ENCODE data around the gene OCA2.
"Not testable (repeated sequence)": the region's sequence is repeated elsewhere in the genome, so short reads cannot be mapped to it uniquely, and the experiment has no call there.

OCA2 gene

GRCh38 chr15:27767918-27768640, 331.0 kb downstream of the OCA2 start:
- DNase-seq: no peak

DNA sequence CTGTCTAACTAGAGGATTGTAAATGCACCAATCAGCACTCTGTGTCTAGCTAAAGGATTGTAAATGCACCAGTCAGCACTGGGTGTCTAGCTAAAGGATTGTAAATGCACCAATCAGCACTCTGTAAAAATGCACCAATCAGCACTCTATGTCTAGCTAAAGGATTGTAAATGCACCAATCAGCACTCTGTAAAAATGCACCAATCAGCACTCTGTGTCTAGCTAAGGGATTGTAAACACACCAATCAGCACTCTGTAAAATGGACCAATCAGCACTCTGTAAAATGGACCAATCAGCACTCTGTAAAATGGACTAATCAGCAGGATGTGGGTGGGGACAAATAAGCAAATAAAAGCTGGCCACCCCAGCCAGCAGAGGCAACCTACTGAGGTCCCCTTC, 331.7 kb downstream of the OCA2 start:
- DNase-seq: not testable (repeated sequence)

DNA sequence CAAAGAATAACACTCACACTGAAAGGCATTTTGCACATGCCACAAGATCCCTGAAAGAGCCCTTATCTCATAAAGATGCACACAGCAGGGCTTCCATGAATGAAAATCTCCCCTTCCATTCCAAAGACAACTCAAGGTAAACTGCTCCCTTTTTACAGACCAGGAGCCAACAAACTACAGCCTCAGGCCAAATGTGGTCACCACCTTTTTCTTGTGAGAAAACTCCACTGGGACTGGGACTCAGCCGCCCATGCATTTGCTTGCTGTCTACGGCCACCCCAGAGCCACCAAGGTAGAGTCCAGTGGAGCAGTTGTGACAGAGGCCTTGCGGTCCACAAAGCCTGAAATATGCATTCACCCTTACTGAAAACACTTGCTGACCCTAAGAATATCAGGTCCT, 334.8 kb downstream of the OCA2 start:
- DNase-seq: no peak

- DNase-seq: no peak
Observed at GRCh38 chr15:27763514-27763913, 335.6 kb downstream of the OCA2 start.

DNA sequence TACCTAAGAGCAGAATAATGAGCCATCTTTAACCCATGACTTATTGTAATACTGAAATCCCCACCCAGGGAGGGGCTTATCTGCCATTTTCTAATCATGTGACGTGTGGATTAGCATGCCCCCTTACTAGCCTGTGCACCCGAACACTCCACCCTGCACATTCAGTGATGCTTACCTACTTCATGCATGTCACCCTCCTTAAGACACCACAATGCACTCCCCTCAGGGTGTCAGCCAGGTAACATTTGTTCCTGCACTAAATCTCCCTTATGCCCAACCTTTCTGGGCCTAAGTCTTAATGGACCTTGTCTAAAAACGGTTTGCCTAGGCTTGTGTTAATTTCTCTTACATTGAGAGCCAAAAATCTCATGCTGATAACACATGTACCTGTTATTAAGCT, 336.6 kb downstream of the OCA2 start:
- DNase-seq: no peak

DNA sequence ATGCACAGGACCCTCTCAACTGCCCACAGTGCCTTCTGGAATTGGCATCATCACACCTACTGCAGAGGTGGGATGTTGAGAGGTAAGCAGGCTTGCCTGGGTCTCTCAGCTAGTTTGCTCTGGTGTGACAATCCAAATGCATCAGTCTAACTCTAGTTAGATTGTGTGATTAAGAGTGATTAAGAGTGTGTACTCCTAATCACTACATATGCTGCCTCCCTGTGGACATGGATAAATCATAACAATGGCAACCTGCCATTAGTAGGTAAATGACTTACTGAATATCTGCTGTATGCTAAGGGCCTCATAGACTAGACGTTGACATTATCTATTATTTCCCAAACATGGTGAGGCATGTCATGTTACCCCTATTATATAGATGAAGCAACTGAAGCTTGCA, 342.1 kb downstream of the OCA2 start:
- no peak for DNase-seq

GRCh38 chr15:27752691-27753090, 346.4 kb downstream of the OCA2 start:
- DNase-seq: no peak

- DNase-seq: no peak
Observed at GRCh38 chr15:27747997-27748396, 351.1 kb downstream of the OCA2 start.

DNA sequence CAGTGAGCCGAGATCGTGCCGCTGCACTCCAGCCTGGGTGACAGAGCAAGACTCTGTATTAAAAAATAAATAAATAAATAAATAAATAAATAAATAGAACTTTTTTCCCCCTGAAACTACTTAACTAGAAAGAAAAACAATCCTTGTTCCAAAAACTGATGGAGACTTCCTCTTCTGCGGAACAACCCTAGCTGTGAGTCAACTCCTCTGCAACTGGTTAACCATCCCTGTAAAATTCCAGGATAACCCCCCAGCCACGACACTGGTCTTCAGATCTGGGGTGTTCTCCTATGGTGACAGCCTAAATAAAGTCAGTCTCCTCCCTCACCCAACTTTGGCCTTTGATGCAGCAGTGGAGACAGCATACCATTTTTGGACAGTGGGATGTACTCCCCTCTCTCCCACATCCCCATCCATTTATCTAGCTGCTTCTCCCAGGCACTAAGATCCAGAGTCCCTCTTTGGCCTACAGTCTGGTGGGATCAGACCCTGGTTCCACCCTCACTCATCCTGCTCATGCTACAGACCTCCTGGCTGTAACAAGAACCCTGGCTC, 352.6 kb downstream of the OCA2 start:
- DNase-seq: no peak

GRCh38 chr15:27744641-27745040, 354.5 kb downstream of the OCA2 start:
- DNase-seq: no peak

DNA sequence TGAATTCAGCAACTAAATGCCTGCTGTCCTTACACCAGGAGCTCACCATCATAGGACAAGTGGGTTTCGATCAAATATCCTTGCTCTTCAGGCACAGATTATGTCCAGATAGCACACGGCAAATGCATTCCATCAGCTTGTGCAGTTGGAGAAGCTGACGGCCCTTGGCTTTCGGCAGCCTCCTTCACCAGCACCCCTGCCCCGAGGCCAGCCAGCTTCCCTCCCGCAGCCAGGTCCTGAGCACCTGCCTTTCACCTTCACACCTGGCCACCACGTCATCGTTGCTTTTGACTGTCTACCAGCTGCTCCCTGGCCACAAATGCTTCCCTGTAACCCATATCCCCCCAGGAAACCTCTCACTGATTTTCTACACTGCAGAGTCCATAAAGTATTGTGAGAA, 355.5 kb downstream of the OCA2 start:
- no peak for DNase-seq

DNA sequence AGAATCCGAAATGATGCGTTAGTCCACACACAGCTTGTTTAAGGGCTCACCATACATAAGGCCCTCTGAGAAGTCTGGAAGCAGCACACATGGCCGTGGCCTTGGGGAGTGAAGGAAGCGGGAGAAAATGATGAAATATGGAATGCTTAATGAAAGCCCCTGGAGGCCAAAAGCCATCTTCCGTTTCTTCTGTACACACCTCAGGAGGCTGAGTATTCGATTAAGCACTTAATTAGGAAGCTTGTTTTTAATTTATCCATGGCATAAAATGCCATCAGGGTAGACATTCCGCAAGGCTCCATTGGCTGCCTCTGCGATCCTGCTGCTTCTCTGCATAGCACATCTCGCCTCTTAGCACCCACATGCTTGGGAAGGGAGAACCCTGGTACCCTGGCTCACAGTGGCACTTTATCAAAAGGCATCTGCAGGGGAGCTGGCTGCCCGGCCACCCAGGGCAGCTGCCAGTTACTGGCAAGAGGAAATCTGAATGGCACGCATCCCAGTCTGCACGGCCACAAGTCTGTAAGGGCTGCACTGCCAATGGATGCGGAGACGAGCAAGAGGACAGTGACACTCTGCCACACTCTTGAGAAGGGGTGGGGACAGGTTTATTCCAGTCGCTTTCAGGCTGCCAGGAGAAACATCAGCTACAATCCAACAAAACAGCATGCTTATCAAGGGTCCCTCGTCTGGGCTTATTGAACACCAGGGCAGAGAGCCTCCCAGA, 356.2 kb downstream of the OCA2 start:
- DNase-seq: peak in 10 of 14 donors; percentile 3 to 80 (median 25)

DNA sequence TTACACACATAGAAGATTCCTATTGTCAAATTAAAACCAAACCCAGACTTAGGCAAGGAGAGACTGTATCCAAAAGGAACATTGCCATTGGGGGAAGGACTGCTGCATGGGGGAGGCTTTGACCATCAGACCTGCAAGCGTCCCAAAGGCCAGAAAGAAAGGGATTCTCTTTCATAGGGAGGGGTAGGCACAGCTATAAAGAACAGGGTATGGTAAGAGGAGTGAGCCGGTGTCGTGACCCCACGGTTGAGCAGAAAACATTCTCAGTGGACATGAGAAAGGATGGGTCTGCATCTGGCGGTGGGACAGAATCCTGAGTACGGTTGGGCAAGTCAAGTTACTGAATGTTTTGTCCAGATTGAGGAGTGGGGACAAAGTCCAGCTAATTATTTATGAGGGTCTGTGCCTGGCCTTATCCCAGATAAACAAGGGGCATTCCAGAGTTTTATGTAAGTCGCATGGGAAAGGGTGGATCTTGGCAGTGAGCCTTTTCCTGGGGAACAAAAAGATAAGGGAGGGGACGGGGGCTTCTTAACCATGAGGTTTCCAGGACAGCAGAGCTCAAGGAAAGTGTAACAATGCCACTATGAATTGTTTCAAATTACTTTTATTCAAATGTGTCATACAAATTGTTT, 357.8 kb downstream of the OCA2 start:
- no peak for DNase-seq

- DNase-seq: no peak
Observed at GRCh38 chr15:27734785-27735495, 364.2 kb downstream of the OCA2 start.

DNA sequence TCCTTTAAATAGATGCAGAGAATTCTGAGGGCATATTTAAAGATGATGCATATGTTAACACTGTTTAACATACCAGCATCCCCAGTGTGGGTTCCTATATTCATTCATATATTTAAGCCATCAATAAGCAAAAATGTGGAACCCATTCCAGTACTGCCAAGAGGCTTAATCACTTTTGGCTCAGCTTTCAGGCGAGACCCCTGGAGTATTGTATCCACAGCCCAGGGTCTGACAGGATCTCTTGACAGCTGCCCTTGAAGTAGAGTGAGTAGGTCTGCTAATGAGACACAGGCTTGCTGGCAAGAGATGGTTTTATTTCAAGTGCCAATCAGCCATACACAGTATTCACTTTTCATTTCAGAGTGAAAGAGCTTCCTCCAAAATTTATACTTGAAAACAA, 367.3 kb downstream of the OCA2 start:
- DNase-seq: no peak

DNA sequence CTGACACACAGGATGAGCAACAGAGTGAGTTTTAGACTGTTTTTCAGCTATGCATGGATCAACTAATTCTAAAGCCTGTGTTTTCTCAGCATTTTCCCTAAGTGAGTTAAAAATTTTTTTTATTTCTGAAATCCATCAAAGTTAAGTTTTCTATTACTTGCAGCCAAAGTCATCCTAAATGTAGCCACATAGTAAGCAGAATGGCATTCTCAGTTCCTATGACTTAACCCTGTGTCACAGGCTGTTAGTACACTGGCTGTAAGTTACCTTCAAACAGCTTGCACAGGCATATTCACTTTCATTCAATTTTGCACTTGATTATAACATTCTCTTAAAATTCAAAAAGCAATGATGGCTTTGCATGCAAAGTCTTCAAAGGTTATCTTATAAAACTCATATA, 368.2 kb downstream of the OCA2 start:
- DNase-seq: no peak

DNA sequence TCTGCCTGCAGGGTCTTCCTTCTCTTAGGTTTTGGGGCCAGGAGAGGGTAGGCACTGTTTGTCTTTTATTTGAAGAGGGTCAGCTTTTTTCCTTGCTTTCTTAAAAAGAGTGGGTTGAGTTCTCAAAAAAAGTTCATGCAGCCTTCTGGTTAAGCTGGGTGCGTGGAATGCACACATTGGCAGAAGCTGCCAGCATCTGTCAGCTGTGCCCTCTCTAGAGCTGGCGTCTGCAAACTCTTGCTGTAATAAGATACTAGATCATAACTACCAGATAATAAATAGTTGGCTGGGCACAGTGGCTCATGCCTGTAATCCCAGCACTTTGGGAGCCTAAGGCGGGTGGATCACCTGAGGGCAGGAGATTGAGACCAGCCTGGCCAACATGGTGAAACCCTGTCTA, 373.4 kb downstream of the OCA2 start:
- no peak for DNase-seq

GRCh38 chr15:27723821-27724220, 375.3 kb downstream of the OCA2 start:
- DNase-seq: no peak

- no peak for DNase-seq
Observed at GRCh38 chr15:27722102-27722501, 377.0 kb downstream of the OCA2 start.

DNA sequence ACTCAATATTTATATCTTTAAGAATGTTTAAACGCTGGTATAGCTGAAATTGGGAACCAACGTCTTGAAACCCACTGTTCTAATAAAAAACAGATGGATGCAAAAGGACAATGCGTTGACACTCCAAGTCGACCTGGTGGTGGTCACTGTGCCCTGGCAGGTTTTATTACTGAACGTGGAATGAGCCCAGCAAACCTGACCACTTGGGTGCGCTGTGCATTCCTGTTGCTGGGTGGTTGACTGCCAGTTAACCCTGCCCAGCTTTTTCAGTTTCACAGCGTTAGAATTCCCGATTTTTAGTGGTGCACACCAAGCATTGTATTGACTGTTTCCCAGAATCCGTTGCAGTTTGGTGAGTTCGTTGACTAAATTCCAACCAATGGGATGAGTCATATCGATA, 384.4 kb downstream of the OCA2 start:
- DNase-seq: no peak

- DNase-seq: not testable (repeated sequence)
Observed at GRCh38 chr15:27713850-27714249, 385.3 kb downstream of the OCA2 start.

DNA sequence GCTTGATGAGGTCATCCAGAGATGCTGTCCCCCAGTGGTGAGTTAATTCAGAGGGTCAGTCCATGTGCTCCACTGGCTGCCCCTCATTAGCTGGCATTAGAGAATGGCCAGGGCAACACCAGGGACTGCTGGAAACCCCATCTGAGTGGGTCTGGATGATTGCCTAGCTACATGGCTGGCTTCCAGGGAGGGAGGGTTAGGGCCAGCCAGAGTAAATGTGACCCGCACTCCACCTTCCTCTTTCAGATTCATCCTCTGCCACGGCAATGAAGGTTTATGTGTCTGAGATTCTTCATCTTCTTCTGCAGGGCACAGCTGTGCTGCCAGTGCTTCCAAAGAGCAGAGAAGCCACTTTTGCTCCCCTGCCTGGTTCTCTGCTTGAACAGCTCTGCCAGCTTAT, 391.9 kb downstream of the OCA2 start:
- DNase-seq: no peak

- DNase-seq: no peak
Observed at GRCh38 chr15:27706300-27706699, 392.8 kb downstream of the OCA2 start.
